HG03342 (cell line): ENCODE measurements around the gene KLF11.

Experiments
- ATAC-seq: cut with Tn5 transposase; IDR thresholded peaks from one replicate; pipeline ENCODE4 v1.9.1; 2021; ENCODE audit warnings: mild to moderate bottlenecking, moderate library complexity; ENCODE audit not compliant: unreplicated experiment

Gene KLF11

DNA sequence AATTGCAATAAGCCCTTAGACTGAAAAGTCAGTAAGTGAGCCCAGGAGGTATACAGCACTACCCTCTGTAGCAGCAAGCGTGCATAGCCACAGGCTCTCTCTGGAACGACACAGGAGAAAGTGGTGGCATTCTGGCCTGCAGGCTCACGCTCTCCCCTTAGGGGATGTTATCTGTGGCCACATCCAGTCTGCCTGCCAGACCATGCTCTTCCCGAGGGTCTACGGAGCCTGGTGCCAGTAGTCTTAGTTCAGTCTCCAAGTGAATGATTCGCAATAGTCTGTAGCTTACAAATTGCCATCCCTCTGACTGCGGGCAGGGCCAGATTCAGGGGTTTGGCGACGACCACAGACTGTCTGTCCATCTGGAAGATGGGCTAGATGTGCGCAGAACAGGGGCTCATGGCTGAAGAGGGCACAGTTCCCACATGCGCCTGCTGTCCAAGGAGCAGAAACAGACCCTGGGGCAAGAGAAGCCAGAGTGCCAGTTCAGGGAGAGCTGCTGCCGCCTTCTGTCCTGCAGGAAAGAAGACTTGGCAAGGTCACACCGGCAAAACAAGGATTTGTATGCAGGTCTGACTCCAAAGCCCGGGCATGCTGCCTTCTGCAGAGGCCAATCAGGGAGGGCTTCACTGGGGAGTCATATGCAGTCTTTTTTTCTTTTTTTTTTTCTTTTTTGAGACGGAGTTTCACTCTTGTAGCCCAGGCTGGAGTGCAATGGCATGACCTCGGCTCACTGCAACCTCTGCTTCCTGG, 3.5 kb upstream of the KLF11 start:
- ATAC-seq, result no peak

DNA sequence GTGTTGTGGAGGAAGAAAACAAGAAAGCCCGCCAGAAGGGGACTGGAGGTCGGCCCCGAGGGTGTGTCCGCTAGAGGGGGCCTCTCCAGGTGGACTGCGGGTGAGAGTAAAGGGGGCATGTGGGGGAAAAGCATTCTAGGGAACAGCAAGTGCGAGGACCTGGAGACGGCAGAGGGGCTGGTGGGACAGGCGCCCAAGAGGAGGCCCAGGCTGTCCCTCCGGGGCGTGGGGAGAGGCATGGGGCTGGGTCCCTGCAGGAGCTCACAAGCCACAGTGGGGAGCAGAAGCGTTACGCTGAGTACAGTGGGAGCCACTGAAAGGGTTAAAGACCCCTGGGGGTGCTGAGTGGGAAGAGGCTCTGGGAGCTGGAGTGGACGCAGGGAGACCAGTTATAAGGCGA, 1.6 kb upstream of the KLF11 start:
- ATAC-seq, result no peak

DNA sequence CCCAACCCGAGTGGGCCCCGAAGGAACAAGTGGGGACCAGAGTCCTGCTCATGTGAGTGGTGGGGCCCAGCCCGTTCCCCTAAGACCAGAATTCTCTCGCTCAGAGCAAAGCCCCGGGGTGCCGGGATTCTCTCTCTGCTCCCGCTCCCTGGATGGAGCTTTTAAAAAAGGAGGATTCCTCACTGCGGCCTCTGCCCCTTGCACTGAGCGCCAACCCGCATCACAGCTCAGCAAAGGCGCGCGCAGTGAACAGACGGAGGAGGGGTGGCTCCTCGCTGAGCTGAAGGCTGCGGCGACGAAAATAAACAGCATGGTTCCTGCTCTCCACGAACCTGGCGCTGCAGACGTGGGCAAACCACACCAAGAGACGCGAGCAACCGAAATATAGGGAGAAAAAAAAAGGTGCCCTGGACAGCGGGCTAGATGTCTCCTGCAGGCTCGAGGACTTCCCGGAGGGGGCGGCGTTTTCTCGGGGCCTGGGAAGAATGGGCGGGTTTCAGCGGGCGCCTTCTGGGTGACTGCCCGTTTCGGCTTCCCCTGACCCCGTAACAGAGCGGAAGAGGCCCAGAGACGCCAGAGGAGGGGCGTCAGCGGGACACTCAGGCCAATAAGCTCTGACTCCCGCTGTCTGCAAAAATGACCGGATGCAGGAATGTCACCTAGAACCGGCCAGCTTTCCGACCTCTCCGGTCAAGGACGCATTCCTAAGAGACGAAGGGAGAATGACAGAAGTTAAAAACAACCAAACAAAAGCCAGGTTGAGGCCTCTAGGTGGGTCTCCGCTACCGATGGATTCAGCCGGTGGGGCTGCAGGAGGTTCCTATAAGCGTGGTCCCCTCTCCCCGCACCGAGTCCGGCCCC, 819 bp upstream of the KLF11 start:
- no peak for ATAC-seq

DNA sequence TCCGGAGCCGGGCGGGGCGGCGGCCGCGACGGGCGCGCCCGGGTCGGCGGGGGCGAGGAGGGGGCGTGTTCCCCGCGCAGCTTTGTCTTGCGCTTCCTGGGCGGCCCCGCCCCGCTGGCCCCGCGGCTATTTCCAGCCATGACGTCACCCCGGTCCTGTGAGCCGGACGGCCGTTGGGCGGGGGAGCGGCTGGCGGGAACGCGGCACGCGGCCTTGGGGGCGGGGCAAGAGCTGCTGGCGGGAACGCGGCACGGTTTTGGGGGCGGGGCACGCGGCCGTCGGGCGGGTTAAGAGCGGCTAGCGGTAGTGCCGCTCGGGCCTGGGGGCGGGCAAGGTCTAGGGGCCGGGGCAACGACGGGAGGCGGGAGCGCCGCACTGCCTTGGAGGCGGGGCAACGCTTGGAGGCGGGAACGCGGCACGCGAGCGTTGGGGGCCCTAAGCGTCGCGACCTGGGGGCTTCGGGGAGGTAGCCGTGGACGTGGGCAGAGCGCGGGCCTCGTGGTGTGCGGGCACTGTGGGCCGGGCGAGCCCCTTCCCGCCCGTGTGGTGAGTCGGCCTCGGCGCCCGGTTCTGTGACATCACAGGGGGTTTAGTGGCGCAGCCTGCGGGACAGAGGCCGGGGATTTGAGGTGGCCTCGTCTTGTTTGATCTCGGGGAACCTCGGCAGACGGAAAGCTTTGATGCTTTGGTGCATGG, 704 bp downstream of the KLF11 start:
- peak; percentile 35 for ATAC-seq

DNA sequence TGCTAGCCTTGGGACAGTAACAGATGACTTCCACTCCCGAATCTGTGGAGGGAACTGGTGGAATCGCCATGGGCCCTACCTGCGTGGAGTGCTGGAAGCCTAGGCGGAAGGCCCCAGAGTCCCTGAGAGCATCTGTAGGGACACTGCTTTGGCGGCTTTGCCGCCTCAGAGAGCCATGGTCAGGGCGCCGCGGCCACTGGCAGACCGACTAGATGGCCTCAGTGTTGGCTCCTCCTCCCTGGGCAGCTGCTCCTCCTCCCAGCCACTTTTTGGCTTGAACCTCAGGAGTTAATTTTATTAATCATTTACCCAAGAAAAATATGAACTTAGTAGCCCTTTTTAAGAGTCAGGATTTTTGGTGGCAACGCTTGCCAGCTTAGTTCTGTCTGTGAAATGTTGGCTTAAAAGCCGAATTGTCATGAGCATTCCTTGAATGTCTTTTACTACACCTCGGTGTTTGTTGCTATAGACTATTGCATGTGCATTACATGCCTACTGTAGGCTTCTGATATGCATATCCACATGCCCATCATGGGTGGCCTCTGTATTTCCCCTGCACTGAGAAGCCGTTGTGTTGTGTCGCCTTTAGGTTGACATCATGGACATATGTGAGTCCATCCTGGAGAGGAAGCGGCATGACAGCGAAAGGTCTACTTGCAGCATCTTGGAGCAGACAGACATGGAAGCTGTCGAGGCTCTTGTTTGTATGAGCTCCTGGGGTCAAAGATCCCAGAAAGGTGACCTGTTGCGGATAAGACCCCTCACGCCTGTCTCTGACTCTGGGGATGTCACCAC, 2.4 kb downstream of the KLF11 start:
- no peak for ATAC-seq

DNA sequence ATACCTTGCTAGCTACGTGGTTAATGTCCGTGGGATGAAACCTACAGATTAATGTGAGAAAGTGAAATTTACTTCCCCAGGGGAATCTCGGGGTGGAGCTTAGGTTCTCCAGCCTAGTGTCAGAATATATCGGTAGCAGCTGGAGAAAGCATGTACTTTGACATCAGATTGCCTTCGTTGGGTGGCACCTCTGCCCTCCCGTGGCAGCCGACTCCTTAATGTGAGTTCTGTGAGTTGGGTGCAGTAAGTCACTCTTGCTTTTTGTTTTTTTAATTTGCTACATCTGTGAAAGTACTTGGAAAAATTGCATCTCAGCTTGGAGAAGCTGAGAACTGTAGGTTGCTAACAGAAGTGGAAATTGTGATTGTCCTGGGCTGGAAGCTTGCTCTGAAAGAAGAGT, 3.6 kb downstream of the KLF11 start:
- ATAC-seq, result no peak

DNA sequence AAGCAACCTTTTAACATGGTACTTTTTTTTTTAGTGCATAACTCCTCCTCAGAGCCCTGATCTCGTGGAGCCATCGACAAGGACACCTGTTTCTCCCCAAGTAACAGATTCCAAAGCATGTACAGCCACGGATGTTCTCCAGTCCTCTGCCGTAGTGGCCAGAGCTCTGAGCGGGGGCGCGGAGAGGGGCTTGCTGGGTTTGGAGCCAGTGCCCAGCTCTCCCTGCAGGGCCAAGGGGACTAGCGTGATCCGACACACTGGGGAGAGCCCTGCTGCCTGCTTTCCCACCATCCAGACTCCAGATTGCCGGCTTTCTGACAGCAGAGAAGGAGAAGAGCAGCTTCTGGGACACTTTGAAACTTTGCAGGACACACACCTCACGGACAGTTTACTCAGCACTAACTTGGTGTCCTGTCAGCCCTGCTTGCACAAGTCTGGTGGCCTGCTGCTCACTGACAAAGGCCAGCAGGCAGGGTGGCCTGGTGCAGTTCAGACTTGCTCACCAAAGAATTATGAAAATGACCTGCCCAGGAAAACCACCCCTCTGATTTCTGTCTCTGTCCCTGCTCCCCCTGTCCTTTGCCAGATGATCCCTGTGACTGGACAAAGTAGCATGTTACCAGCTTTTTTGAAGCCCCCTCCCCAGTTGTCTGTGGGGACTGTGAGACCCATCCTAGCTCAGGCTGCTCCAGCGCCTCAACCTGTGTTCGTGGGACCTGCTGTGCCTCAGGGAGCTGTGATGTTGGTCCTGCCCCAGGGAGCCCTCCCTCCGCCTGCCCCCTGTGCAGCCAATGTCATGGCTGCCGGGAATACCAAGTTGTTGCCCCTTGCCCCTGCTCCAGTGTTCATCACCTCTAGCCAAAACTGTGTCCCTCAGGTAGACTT, 4.5 kb downstream of the KLF11 start:
- no peak for ATAC-seq

DNA sequence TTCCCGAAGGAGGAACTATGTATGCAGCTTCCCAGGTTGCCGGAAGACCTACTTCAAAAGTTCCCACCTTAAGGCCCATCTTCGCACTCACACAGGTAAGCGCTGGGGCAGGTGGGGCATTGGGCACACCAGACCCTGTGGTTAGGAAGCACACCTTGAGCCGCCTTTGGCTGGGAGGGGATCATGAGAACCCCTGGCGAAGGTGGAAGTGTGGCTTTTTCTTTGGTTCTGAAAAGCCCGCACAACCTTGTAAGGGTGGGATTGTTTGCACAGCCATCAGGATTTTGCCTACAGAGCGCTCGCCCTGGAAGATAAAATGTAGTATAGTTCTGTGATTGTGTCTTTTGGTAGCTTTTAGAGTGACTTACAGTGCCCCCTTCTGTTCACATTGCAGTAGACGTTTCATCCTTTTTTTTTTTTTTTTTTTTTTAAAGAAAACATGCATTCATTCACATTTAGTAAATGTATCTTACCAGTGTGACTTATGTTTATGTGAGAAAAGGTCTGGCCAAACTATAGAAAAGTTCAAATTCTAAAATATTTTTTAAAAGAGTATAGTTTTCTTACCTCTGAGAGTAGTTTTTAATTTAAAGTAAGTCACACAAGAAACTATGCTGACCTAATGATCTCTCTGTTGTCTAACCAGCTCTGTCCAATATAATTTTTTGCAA, 5.3 kb downstream of the KLF11 start:
- no peak for ATAC-seq

DNA sequence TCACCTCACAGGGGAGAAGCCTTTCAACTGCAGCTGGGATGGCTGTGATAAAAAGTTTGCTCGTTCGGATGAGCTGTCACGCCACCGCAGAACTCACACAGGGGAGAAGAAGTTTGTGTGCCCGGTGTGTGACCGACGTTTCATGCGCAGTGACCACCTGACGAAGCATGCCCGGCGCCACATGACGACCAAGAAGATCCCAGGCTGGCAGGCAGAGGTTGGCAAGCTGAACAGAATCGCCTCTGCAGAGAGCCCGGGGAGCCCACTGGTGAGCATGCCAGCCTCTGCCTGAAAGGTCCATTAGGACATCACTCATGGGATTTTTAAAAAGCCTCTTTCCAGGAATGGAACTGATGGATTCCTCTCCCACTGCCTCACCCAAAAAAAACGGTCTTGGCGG, 8.9 kb downstream of the KLF11 start:
- no peak for ATAC-seq

DNA sequence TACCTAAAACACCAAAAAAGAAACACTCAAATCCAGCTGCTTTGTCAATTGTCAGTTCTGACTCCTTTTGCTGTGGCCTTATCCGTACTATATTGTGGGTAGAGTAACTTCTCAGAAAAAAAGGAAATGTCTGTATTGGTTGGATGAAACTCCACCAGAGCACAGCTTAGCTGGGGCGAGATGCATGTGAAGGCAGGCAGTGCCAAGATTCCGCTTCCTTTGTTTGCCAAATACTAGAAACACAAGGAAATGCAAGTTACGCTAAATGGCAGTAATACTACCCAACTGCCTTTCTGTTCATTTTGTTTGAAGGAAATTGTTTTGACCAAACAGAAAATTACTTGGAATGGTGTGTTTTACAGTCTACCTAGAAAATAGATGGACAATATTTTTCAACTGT, 10.0 kb downstream of the KLF11 start:
- ATAC-seq, result no peak

DNA sequence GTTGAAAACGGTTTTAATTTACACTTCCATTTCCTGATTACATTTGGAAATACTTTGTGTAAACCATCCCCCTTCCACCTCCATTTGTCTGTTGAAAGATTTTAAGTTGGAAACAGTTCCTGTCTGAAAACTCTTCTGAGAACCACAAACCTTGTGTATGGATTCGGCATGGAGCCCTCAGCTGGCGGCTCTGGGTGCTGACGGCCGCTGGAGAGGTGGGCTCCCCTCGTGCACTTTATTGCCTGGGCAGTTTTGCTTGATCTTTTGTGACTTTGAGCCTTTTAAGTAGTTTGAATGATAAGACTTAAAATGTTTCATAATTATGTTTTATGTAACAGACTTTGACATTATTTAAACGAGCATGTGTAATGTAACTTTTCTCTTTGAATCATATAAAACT, 11.1 kb downstream of the KLF11 start:
- ATAC-seq, result no peak

DNA sequence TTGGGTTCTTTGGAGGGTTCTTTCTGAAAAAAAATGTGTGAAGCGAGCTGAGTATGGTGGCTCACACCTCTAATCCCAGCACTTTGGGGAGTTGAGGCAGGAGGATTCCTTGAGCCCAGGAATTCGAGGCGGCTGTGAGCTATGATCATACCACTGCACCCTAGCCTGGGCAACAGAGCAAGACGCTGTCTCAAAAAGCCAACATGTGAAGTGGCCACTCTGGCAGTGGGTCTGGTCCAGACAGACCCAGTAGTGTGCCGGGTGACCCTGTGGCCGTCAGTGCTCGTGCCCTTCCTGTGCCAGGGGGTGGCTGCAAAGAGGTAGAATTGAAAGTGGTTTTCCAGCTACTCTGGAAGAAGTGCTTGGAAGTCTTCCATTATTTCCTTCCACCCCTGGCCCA, 11.6 kb downstream of the KLF11 start:
- no peak for ATAC-seq

DNA sequence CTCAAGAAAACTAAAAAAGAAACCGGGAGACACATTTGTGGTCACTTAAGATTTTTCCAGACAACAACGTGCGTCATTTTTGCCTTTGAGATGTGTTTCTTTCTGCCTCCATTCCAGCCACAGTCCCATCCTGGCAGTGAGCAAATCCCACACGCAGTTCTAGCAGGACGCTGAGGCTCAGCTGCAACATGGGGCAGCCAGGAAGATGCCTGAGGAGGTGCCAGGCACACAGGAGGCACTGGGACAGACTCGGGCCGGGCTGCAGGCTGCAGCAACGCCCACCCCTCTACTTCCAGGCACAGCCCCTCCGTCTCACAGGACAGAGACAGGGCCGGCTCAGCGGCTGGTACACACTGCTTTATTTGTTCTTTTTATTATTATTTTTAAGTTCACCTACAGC, 13.1 kb downstream of the KLF11 start:
- no peak for ATAC-seq

DNA sequence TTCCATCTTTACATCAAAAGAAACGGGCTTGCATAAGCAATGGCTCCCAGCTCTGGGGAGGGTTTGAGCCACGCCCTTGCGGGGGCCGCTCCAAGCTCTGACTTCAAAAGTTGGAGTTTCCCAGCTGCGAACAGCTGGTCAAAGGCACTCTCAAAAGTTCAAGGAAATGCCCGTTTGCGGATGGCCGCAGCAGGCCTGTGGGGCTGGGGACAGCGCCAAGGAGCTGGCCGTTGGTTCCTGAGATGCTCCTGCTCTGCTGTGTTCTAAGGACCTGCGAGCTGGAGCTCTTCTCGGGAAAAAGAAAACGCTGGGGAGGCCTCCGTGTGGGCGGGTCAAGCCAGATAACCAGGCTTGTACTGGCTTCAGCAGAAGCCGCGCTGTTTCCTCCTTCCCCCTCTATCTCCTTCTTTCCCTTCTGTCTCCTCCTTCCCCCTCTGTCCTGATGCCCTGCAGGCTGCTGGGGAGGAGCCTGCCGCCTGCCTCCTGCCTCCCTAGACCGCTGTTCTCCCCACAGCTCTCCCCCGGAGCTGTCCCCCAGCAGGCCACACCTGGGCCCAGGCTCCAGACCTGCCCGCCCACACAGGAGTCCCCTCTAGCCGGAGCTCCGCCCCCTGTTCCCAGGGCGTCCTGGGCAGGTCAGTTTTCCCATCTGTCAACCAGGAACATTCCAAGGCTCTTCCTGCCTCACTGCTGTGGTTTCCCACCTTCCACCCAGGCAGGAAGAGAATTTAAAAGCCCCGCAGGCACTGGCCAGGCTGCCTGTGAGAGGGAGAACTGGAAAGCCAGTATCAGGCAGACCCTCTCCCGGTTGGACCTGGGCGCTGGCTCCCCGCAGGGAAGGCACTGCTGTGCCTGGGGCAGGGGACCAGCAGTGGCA, 14.1 kb downstream of the KLF11 start:
- ATAC-seq, result no peak

DNA sequence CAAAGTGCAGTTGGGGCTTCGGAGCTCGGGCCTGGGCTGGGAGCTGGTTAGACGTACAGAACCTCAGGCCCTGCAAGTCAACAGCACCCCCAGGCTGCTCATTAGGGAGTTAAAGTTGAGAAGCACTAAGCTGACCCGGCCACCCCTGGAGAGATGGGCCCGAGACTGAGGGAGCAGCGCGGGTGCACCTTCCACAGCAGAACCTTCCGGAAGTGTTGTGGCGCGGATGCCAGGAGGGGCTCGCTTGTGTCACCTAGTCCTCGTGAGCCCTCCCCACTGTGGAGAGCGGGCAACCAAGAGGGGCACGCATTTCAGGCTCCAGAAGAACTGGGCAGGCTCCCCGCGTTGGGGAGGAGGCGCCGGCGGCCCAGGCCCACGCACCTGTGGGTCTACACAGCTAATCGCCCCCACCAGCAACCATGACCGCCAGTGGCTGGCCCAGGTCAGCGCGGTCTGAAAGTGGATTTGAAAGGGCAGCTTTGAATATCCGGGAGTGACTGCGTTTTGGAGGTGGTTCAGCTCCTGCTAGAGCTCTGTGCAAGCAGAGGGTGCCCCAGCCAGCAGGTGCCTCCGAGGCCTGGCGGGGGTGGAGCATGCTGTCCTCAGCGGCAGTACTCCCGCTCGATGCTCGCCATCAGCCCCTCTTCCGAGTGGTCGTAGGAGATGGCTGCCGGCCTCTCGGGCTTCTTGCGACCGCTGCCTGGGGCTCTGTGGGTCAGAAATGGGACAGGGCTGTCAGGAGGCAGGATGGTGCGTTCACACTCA, 15.1 kb downstream of the KLF11 start:
- ATAC-seq, result no peak

DNA sequence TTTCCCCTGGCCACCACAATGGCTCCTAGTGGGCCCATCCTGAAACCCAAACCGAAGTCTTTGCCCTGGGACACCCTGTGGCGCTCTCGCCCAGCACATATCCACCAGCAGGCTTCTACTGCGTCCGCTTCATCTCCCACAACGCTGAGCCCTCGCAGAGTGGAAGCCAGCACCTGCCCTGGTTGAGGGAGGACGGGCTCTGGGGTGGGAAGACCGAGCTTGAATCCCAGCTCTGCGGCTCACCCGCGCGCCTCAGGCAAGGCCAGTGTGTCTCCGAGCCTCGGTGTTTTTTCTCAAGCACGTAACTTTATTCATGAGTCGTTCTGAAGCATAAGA, 15.6 kb downstream of the KLF11 start:
- no peak for ATAC-seq

DNA sequence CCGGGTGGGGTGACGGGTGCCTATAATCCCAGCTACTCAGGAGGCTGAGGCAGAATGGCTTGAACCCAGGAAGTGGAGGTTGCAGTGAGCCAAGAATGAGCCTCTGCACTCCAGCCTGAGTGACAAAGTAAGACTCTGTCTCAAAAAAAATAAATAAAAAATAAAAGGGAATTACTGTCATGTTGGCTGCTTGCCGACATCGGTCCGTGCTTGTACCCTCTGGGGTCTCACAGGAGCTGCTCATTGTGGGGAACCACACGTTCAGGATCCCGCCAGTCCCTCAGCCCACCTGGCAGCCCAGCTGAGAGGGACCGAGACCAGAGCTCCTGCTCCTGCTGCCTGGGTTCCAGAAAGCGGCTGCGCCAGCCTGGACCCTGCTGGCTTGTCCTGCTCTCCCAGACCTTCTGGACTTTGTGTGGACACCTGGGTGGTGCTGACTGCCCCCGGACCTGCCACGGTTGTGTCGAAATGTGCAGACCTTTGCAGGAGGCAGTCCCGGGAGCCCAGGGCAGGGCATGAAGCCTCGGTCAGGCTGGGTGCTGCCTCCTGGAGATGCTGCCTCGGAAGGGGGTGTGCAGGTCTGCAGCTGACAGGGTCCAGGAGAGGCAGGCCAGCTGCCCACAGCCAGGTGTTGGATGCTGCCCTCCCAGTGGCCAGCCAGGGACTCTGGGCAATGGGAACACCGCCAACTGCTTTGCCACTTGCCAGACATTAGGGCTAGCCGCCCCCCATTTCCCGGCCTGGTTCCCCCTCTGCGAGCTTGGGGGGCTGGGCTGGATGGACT, 16.4 kb downstream of the KLF11 start:
- ATAC-seq, result no peak
